Choroid plexus epithelial cell (primary cell): ENCODE results near the gene FBLN2.

Source experiments
- DNase-seq: peaks from one replicate; pipeline ENCODE4 v3.0.0-alpha.2; 2010; ENCODE audit warnings: low read depth
- H3K4me3 ChIP-seq: 2 replicates; pipeline ENCODE4 v1.5.1; 2011; ENCODE audit warnings: low read depth, mild to moderate bottlenecking, control low read depth, low read length, moderate library complexity
- TF ChIP-seq, protein P1 (sequence below): conservative IDR thresholded peaks from 2 replicates; pipeline ENCODE4 v1.5.1; 2011; ENCODE audit warnings: low read depth, mild to moderate bottlenecking, control low read depth, inconsistent platforms, low read length, moderate library complexity

Gene FBLN2

DNA sequence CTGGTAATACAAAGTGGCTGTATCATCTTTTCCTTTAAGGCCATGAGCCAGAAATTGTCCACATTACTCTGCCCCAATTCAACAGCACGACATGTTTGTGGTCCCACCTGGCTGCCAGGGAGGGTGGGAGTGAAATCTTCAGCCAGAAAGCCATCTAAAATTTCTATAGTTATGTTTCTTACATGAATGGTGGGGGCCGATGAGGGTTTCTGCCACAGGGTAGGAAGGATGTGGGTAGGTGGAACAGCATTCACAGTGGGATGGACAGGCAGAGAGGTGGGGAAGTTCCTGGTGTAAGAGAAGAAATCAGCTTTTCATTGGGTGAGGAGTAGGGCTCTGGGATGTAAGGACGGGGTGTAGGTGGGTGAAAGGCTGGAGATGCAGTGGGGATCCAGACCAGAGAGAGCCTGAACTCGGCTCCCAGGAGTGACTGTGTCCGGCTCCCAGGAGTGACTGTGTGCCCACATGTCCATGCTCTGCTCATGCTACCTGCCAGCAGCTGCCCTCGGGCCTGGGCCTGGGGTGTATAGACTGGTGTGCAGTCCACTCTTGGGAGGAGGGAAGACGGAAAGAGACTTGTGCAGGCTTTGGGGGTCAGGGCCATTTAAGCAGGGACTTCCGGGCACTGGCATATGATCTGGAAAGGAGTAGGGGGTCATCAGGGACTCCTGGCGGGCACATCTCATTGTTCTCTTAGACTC is 3.8 kb upstream of the FBLN2 start:
- no peak overlapping the region for H3K4me3 ChIP-seq
- TF ChIP-seq, protein P1, sequence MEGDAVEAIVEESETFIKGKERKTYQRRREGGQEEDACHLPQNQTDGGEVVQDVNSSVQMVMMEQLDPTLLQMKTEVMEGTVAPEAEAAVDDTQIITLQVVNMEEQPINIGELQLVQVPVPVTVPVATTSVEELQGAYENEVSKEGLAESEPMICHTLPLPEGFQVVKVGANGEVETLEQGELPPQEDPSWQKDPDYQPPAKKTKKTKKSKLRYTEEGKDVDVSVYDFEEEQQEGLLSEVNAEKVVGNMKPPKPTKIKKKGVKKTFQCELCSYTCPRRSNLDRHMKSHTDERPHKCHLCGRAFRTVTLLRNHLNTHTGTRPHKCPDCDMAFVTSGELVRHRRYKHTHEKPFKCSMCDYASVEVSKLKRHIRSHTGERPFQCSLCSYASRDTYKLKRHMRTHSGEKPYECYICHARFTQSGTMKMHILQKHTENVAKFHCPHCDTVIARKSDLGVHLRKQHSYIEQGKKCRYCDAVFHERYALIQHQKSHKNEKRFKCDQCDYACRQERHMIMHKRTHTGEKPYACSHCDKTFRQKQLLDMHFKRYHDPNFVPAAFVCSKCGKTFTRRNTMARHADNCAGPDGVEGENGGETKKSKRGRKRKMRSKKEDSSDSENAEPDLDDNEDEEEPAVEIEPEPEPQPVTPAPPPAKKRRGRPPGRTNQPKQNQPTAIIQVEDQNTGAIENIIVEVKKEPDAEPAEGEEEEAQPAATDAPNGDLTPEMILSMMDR, result no peak
- DNase-seq, result no peak

DNA sequence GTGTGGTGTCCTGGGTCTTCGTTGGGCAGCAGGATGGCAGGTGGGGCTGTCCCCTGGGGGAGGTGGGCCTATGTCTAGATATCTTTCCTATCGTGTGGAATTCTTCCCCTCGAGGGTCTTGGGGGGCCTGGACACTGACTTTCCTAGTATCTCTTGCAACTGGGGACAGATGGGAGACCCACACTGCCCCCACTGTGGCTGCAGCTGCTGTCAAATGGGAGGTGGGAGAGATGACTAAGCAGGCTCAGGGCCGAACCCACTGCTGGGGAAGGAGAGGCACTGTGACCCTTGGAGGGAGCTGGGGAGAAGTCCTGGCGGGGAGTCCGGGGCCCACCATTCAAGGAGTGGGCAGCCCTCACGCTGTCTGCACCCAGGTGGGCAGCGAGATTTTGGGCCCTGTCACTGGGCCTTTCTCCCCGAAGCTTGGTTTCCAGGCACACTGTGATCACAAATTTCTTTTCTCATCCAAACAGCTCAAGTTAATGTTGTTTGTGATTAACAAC is 2.9 kb upstream of the FBLN2 start:
- no peak for DNase-seq
- TF ChIP-seq, protein P1, result no peak
- H3K4me3 ChIP-seq, result no peak overlapping the region

DNA sequence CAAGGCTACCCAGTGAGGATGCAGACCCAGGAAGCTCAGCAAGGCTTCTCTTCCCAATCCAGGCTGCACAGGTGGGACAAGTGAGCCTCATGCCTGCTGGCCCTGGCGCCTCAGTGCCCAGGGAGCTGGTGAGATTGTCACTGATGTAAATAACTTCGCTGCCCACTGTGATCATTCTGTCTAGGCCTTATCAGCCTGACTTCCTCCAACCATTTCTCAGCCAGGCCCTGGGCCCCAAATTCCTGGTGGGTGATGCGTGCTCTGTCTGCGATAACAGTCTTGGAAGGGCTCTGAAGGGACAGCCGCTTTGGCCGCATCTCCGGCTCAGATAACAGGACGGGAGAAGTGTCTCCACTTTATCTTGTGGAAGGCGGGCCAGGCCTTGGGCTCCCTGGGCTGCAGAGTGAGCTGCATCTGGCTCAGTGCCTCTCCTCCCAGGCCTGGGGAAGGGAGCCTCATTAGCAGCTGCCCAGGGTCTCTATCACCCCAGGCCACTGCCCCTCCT is 2.2 kb upstream of the FBLN2 start:
- peak; percentile 33 for DNase-seq
- TF ChIP-seq, protein P1, result no peak
- H3K4me3 ChIP-seq, result no peak overlapping the region

DNA sequence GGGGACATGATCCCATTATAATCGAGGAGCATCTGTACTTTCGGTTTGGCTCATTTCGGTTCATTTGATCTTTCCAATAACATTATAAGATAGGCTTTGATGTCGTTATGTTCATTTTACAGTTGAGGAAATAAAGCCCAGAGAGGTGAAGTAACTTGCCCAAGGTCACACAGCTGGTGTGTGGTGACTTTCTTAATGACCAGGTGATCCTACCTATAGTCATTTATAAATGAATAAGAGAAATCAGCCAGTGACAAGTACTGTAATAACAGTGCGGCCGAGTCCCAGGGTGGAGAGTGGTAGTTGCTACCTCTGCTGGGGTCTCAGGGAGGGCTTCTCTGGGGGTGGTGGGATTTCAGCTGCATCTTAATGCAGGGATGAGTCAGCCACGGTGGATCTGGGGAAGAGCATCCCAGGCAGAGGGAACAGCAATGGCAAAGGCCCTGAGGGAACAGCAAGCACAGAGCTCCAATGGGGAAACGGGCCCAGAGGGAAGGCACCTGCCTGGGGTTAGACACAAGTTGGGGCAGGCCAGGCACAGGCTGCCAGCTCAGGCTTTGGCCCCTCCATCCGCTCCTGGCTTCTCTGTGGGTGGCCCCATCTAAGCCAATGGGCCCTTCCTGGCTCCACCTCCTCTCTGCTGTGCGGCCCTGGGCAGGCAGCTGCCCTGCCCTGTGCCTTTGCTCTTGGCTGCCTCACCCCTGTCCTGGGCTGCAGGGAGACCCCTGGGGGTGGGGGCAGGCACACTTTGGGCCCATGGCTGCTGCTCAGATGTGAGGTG is 1.1 kb upstream of the FBLN2 start:
- no peak for DNase-seq
- no peak overlapping the region for H3K4me3 ChIP-seq
- TF ChIP-seq, protein P1, result no peak

DNA sequence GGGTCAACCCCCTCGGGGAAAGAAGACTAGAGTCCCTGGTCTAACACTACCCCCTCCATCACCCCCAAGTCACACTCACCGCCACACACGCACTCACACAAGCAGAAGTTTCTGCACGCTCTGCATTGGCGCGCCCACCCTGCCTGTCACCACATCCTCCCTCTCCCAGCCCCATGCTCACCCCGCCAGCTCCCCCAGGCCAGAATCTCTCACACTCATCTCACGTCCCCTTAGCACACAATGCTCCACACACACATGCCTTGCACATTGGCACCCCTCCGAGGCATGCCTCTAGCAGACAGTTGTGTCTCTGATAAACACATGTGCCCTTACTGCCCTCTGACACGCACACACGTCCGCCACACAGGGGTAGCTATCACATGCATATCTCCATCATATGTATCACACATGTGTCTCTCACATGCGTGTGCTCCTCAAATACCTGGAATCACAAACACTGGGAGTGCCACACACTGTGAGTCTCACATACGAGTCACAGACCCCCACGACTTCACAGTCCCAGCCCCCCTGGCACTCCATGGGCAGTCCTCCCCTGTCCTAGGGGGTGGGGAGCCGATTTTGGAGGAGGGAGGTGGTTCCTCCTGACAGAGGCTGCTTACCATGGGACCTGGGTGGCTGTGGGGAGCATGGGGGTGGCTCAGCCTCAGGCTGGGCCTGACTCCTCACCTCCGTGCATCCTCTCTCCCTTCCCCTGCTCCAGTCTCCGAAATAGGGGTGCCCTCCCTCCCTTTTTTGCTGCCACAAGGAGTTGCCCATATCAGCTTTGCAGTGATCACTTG is 898 bp downstream of the FBLN2 start:
- no peak for DNase-seq
- peak overlapping the region; percentile 49 for H3K4me3 ChIP-seq
- TF ChIP-seq, protein P1, result no peak

DNA sequence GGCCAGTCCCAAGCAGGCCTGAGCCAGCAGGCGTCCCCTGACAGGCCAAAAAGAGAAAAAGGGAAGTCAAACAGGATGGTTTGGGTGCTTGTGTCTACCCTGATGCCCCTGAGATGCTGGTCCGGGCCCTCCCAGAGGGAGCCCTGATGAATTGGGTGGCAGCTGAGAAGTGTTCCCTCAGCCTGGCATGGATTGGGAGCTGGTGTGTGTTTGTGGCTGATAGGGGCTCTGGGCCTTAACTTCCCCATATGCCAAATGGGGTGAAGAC is 1.4 kb downstream of the FBLN2 start:
- TF ChIP-seq, protein P1, result no peak
- H3K4me3 ChIP-seq, result peak overlapping the region; percentile 49

More for the DNA sequence above, 1.4 kb downstream of the FBLN2 start:
- DNase-seq, result no peak
